ENCODE data around the gene SLC33A1. TPM values are rescaled to one million over a fixed set of nuclear protein-coding genes. Genes with fewer than 3 reads are reported as not detected.
"Not testable (repeated sequence)": the region's sequence is repeated elsewhere in the genome, so short reads cannot be mapped to it uniquely, and the experiment has no call there.

Gene SLC33A1
- total and polyA plus RNA-seq, 4 donors: 13.8 to 75.2 (median 27.0) TPM

- Histone ChIP-seq H3K9me3 (ENCODE audit: control insufficient read depth in 4 of 4, low read length in 3 of 4) (no peaks in the 10 kb centered on the region), H3K9ac (ENCODE audit: low read depth in 1 of 2, low read length in 2 of 2) (no peak overlapping the region), H3K27ac (ENCODE audit: low read depth in 1 of 2, low read length in 2 of 2) (no peak overlapping the region), H3K4me1 (ENCODE audit: control insufficient read depth in 4 of 4, insufficient read depth in 4 of 4, low read length in 3 of 4) (no peaks in the 10 kb centered on the region), H3K4me3 (ENCODE audit: low read depth in 1 of 3, low read length in 3 of 3) (no peak overlapping the region), H3K36me3 (ENCODE audit: control insufficient read depth in 4 of 4, insufficient read depth in 3 of 4, low read depth in 1 of 4, low read length in 3 of 4) (peaks cover 0 to 2% (median 0%) of the 10 kb centered on the region in 4 donors), H3K27me3 (ENCODE audit: control insufficient read depth in 4 of 4, insufficient read depth in 4 of 4, low read length in 3 of 4) (no peaks in the 10 kb centered on the region)
- no peak for TF ChIP-seq RXRA (IDR thresholded peaks at IDR 0.05)
- no peak for TF ChIP-seq REST (IDR thresholded peaks at IDR 0.05)
- TF ChIP-seq EGR1 (IDR thresholded peaks at IDR 0.05; ENCODE audit: low read depth in 2 of 2): no peak
- no peak for TF ChIP-seq YY1 (IDR thresholded peaks at IDR 0.05)
- TF ChIP-seq ATF3 (IDR thresholded peaks at IDR 0.05): no peak
- TF ChIP-seq JUND (IDR thresholded peaks at IDR 0.05): no peak
- TF ChIP-seq CTCF (IDR thresholded peaks at IDR 0.05; ENCODE audit: low read depth, low read length, missing input control): no peak
- no peak for TF ChIP-seq TAF1 (conservative IDR thresholded peaks at IDR 0.05)
- TF ChIP-seq HNF4A (conservative IDR thresholded peaks at IDR 0.05): no peak
- TF ChIP-seq NR2F2 (IDR thresholded peaks at IDR 0.05): no peak
- TF ChIP-seq RAD21 (IDR thresholded peaks at IDR 0.05): no peak
- TF ChIP-seq ZBTB33 (IDR thresholded peaks at IDR 0.05): no peak
- TF ChIP-seq GABPA (IDR thresholded peaks at IDR 0.05 in 1 of 2, conservative IDR thresholded peaks at IDR 0.05 in 1 of 2): no peak
- TF ChIP-seq MAX (IDR thresholded peaks at IDR 0.05): no peak
- TF ChIP-seq HNF4G (IDR thresholded peaks at IDR 0.05): no peak
- no peak for TF ChIP-seq FOXA2 (IDR thresholded peaks at IDR 0.05)
- DNase-seq (ENCODE audit: low spot score): no peak
Observed at GRCh38 chr3:155815030-155815545, 39.1 kb downstream of the SLC33A1 start.

GRCh38 chr3:155813224-155813623 lies 41.0 kb downstream of the SLC33A1 start:
- not testable (repeated sequence) for H3K9ac ChIP-seq (ENCODE audit: low read depth in 1 of 2, low read length in 2 of 2); H3K9me3 ChIP-seq (ENCODE audit: control insufficient read depth in 4 of 4, low read length in 3 of 4); H3K4me3 ChIP-seq (ENCODE audit: low read depth in 1 of 3, low read length in 3 of 3); H3K36me3 ChIP-seq (ENCODE audit: control insufficient read depth in 4 of 4, insufficient read depth in 3 of 4, low read depth in 1 of 4, low read length in 3 of 4); H3K4me1 ChIP-seq (ENCODE audit: control insufficient read depth in 4 of 4, insufficient read depth in 4 of 4, low read length in 3 of 4); H3K27me3 ChIP-seq (ENCODE audit: control insufficient read depth in 4 of 4, insufficient read depth in 4 of 4, low read length in 3 of 4); DNase-seq (ENCODE audit: low spot score); H3K27ac ChIP-seq (ENCODE audit: low read depth in 1 of 2, low read length in 2 of 2)
